Upper lobe of right lung (tissue), 1 donor: ENCODE measurements around the gene INPP4B. TPM values are rescaled to one million over a fixed set of nuclear protein-coding genes. Genes with fewer than 3 reads are reported as not detected.
"Not testable (repeated sequence)": the region's sequence is repeated elsewhere in the genome, so short reads cannot be mapped to it uniquely, and the experiment has no call there.

Source experiments
- ATAC-seq: fragments of 200-7000 bp; cut with Tn5 transposase; one replicate; pipeline ENCODE4 v1.9.1; 2020; ENCODE audit warnings: mild to moderate bottlenecking, moderate library complexity
- DNase-seq: peaks from one replicate; pipeline ENCODE4 v3.0.0-alpha.2; 2020
- H3K27ac ChIP-seq: fragments of 200-600 bp; one replicate; pipeline ENCODE4 v1.8.0; 2022
- H3K27me3 ChIP-seq: fragments of 200-600 bp; one replicate; pipeline ENCODE4 v1.8.0; 2022; ENCODE audit warnings: mild to moderate bottlenecking
- H3K36me3 ChIP-seq: fragments of 200-600 bp; one replicate; pipeline ENCODE4 v1.8.0; 2022
- H3K4me1 ChIP-seq: fragments of 200-600 bp; one replicate; pipeline ENCODE4 v1.8.0; 2022
- H3K4me3 ChIP-seq: fragments of 200-600 bp; one replicate; pipeline ENCODE4 v1.8.0; 2022; ENCODE audit warnings: mild to moderate bottlenecking
- H3K9me3 ChIP-seq: fragments of 200-600 bp; one replicate; pipeline ENCODE4 v1.8.0; 2022
- CTCF ChIP-seq: fragments of 200-600 bp; IDR thresholded peaks from one replicate; pipeline ENCODE4 v1.8.0; 2022; ENCODE audit warnings: antibody characterized with exemption
- intact Hi-C: fragments of 100-400 bp; cut with DNase I; formaldehyde crosslinking; loops from one replicate; pipeline ENCODE4 v1.11.0; 2022
- total RNA-seq: library from RNA; stranded (reverse); fragmentation: NEBNext Ultra II Directional; extraction: Animal tissue kit (Norgen Biotek cat#: 25700); gene quantifications from one replicate; pipeline ENCODE4 v1.2.1, GENCODE V29; 2021
- donor health status: DM: no; HTN: yes; CAD: no; lungs with severe emphysema.

Gene INPP4B
- total RNA-seq, 1 donor from 2014 or later = 20.7 TPM

- Histone ChIP-seq H3K27ac (no peak overlapping the region), H3K4me3 (no peak overlapping the region), H3K36me3 (no peaks in the 10 kb centered on the region), H3K27me3 (no peaks in the 10 kb centered on the region), H3K9me3 (no peaks in the 10 kb centered on the region), H3K4me1 (no peaks in the 10 kb centered on the region)
- intact Hi-C loops = no loop called here
- DNase-seq (no peak), ATAC-seq (no peak)
- no peak for TF ChIP-seq CTCF
Measured at GRCh38 chr4:142645475-142646108, 200.5 kb downstream of the INPP4B start.

- ATAC-seq, H3K4me1 ChIP-seq, H3K4me3 ChIP-seq, H3K9me3 ChIP-seq, intact Hi-C loops, H3K27ac ChIP-seq, DNase-seq, H3K27me3 ChIP-seq, H3K36me3 ChIP-seq: not testable (repeated sequence)
Measured at GRCh38 chr4:142644628-142645027, 201.5 kb downstream of the INPP4B start.

GRCh38 chr4:142637614-142638013 is 208.5 kb downstream of the INPP4B start:
- ATAC-seq (no peak), DNase-seq (no peak)
- no peaks in the 10 kb centered on the region for H3K27me3 ChIP-seq
- H3K36me3 ChIP-seq = no peaks in the 10 kb centered on the region
- no peaks in the 10 kb centered on the region for H3K9me3 ChIP-seq
- no peak for TF ChIP-seq CTCF
- no peak overlapping the region for H3K4me3 ChIP-seq
- no peak overlapping the region for H3K27ac ChIP-seq
- intact Hi-C loops = no loop called here
- H3K4me1 ChIP-seq = no peaks in the 10 kb centered on the region

- Histone ChIP-seq H3K9me3 (no peaks in the 10 kb centered on the region), H3K4me1 (no peaks in the 10 kb centered on the region), H3K4me3 (no peak overlapping the region), H3K27me3 (no peaks in the 10 kb centered on the region), H3K27ac (no peak overlapping the region), H3K36me3 (no peaks in the 10 kb centered on the region)
- no peak for TF ChIP-seq CTCF
- DNase-seq (no peak), ATAC-seq (no peak)
- intact Hi-C loops = no loop called here
Measured at GRCh38 chr4:142631836-142632235, 214.3 kb downstream of the INPP4B start.

GRCh38 chr4:142615324-142615665 is 230.8 kb downstream of the INPP4B start:
- no peak overlapping the region for H3K27ac ChIP-seq
- ATAC-seq (no peak), DNase-seq (no peak)
- H3K27me3 ChIP-seq = no peaks in the 10 kb centered on the region
- no peak overlapping the region for H3K4me3 ChIP-seq
- H3K36me3 ChIP-seq = no peaks in the 10 kb centered on the region
- intact Hi-C loops = no loop called here
- TF ChIP-seq CTCF = no peak
- H3K4me1 ChIP-seq = no peaks in the 10 kb centered on the region
- no peaks in the 10 kb centered on the region for H3K9me3 ChIP-seq

- Histone ChIP-seq H3K36me3 (no peaks in the 10 kb centered on the region), H3K4me3 (no peak overlapping the region), H3K4me1 (no peaks in the 10 kb centered on the region), H3K27ac (no peak overlapping the region), H3K27me3 (no peaks in the 10 kb centered on the region), H3K9me3 (no peaks in the 10 kb centered on the region)
- intact Hi-C loops = no loop called here
- TF ChIP-seq CTCF = no peak
- DNase-seq = no peak
- no peak for ATAC-seq
Measured at GRCh38 chr4:142614621-142615323, 231.3 kb downstream of the INPP4B start.
